Loucy (cell line): ENCODE measurements around the gene NABP2.

Experiments
- H2AFZ ChIP-seq: fragments of 200-600 bp; sonication (generic); 2 replicates; pipeline ENCODE4 v1.6.0; 2016; ENCODE audit warnings: antibody characterized with exemption, mild to moderate bottlenecking, low read length, moderate library complexity
- H3F3A ChIP-seq: fragments of 200-600 bp; 2 replicates; pipeline ENCODE4 v1.6.0; 2016; ENCODE audit warnings: antibody characterized with exemption, low read depth, mild to moderate bottlenecking
- H3K27me3 ChIP-seq: fragments of 200-600 bp; sonication (generic); 2 replicates; pipeline ENCODE4 v1.6.1; 2014; ENCODE audit warnings: low read length, mild to moderate bottlenecking; ENCODE audit not compliant: insufficient read depth, poor library complexity, severe bottlenecking
- H3K36me3 ChIP-seq: fragments of 200-600 bp; sonication (generic); 2 replicates; pipeline ENCODE4 v1.6.1; 2016; ENCODE audit warnings: low read length; ENCODE audit not compliant: insufficient read depth
- H3K4me1 ChIP-seq: fragments of 200-600 bp; sonication (generic); 2 replicates; pipeline ENCODE4 v1.5.1; 2014; ENCODE audit warnings: low read length, mild to moderate bottlenecking; ENCODE audit not compliant: insufficient read depth, poor library complexity, severe bottlenecking
- H3K4me2 ChIP-seq: fragments of 200-600 bp; sonication (generic); 2 replicates; pipeline ENCODE4 v1.6.0; 2014; ENCODE audit warnings: antibody characterized with exemption, low read length, low read depth, mild to moderate bottlenecking; ENCODE audit not compliant: poor library complexity, severe bottlenecking
- H3K4me3 ChIP-seq: fragments of 200-600 bp; sonication (generic); 2 replicates; pipeline ENCODE4 v1.5.1; 2014; ENCODE audit warnings: low read length, mild to moderate bottlenecking, mixed read lengths; ENCODE audit not compliant: poor library complexity, severe bottlenecking
- H3K79me2 ChIP-seq: fragments of 200-600 bp; sonication (generic); 2 replicates; pipeline ENCODE4 v1.6.1; 2014; ENCODE audit warnings: low read length; ENCODE audit not compliant: insufficient read depth
- H3K9ac ChIP-seq: fragments of 200-600 bp; sonication (generic); 2 replicates; pipeline ENCODE4 v1.6.0; 2014; ENCODE audit warnings: mild to moderate bottlenecking, low read depth, low read length, moderate library complexity; ENCODE audit not compliant: poor library complexity, severe bottlenecking
- H3K9me2 ChIP-seq: fragments of 200-600 bp; sonication (generic); replicated peaks from 2 replicates; pipeline ENCODE4 v1.6.1; 2016; ENCODE audit warnings: low read depth, low read length, mixed read lengths
- H3K9me3 ChIP-seq: fragments of 200-600 bp; sonication (generic); 2 replicates; pipeline ENCODE4 v1.6.1; 2014; ENCODE audit warnings: mild to moderate bottlenecking, antibody characterized with exemption, low read length, low read depth; ENCODE audit not compliant: insufficient read depth
- H4K20me1 ChIP-seq: fragments of 200-600 bp; sonication (generic); 2 replicates; pipeline ENCODE4 v1.6.0; 2014; ENCODE audit warnings: antibody characterized with exemption, low read length, mild to moderate bottlenecking; ENCODE audit not compliant: insufficient read depth, poor library complexity, severe bottlenecking
- CTCF ChIP-seq: fragments of 200-600 bp; sonication (generic); conservative IDR thresholded peaks from 2 replicates; pipeline ENCODE4 v1.5.1; 2014; ENCODE audit warnings: mild to moderate bottlenecking, antibody characterized with exemption, low read length
- EZH2phosphoT487 ChIP-seq: fragments of 200-600 bp; IDR thresholded peaks from 2 replicates; pipeline ENCODE4 v1.6.1; 2018; ENCODE audit warnings: antibody characterized with exemption, mild to moderate bottlenecking, moderate library complexity, borderline replicate concordance

The NABP2 gene

DNA sequence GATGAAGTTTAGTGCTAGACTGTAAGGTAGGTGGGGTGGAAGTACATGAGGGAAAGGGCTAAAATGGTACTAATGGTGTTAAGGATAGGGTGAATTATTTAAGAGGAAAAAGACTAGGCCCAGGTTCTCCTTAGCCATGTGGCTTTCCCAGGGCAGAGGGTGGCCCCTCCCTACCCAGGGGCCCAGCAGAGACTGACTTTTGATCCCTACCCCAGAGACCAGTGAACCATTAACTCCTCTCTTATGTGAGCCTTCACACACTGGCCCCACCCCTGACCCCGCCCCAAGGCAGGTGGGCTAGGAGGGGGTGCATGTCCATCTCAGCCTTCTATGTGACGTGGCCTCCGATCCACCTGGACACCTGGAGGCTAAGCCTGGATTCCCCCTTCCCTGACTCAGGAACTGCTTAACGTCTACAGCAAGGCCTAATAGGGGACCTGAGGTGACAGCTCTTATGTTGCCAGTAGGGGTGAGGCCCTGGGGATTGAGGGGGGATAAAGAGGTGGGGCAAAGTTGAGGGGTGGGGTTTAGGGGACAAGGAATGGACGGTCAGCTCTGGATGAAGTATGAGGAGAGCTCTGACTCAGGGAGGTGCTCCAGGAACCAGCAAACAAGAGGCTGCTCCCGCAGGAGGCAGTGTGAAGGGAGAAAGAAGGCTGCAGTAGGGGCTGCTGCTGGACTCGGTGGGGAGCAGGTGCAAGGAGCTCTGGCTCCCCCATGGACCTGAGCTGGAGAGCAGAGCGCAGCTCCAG lies 6.5 kb downstream of the NABP2 start:
- Histone ChIP-seq H4K20me1 (no peaks in the 10 kb centered on the region), H3K79me2 (no peaks in the 10 kb centered on the region), H3K27me3 (no peaks in the 10 kb centered on the region), H3K9ac (no peak overlapping the region), H3K4me3 (no peak overlapping the region), H3K9me2 (no peaks in the 10 kb centered on the region), H3K9me3 (no peaks in the 10 kb centered on the region), H3K4me1 (peaks cover 3% of the 10 kb centered on the region), H3F3A (no peaks in the 10 kb centered on the region), H3K36me3 (no peaks in the 10 kb centered on the region), H2AFZ (no peak overlapping the region), H3K4me2 (no peak overlapping the region)
- TF ChIP-seq EZH2phosphoT487 (no peak), CTCF (no peak)

DNA sequence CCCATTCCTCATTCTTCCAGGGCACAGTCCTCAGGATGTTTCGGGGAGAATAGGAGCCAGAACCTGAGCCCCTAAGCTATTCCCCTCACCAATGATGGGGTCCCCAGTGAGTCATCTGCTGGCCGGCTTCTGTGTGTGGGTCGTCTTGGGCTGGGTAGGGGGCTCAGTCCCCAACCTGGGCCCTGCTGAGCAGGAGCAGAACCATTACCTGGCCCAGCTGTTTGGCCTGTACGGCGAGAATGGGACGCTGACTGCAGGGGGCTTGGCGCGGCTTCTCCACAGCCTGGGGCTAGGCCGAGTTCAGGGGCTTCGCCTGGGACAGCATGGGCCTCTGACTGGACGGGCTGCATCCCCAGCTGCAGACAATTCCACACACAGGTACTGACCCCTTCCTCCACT lies 7.0 kb downstream of the NABP2 start:
- Histone ChIP-seq H3K36me3 (peaks cover 2% of the 10 kb centered on the region; the same call in 1 of the 2 replicates), H3K4me1 (peaks cover 3% of the 10 kb centered on the region), H3K9me3 (no peaks in the 10 kb centered on the region), H3K9ac (no peak overlapping the region), H2AFZ (no peak overlapping the region), H3K4me2 (no peak overlapping the region), H4K20me1 (no peaks in the 10 kb centered on the region), H3K9me2 (no peaks in the 10 kb centered on the region), H3K27me3 (no peaks in the 10 kb centered on the region), H3F3A (no peaks in the 10 kb centered on the region), H3K4me3 (no peak overlapping the region), H3K79me2 (no peaks in the 10 kb centered on the region)
- TF ChIP-seq EZH2phosphoT487 (no peak), CTCF (no peak)

- Histone ChIP-seq H3F3A (no peaks in the 10 kb centered on the region), H3K4me3 (no peak overlapping the region), H3K36me3 (peaks cover 3% of the 10 kb centered on the region; the same call in 1 of the 2 replicates), H3K4me1 (no peaks in the 10 kb centered on the region), H3K79me2 (no peaks in the 10 kb centered on the region), H3K9me3 (no peaks in the 10 kb centered on the region), H2AFZ (no peak overlapping the region), H3K4me2 (no peak overlapping the region), H3K9me2 (no peaks in the 10 kb centered on the region), H4K20me1 (no peaks in the 10 kb centered on the region), H3K27me3 (no peaks in the 10 kb centered on the region), H3K9ac (no peak overlapping the region)
- no peak for TF ChIP-seq CTCF
Observed at GRCh38 chr12:56234746-56235436, 10.7 kb downstream of the NABP2 start.
